Stimulated activated CD4-positive, alpha-beta T cell treated with anti-CD3 and anti-CD28 coated beads, Interleukin-2, amount 100 ng/mL, for 48 hours (primary cell): ENCODE results near the gene TTLL8.

Experiments used
- DNase-seq, 2 donors: peaks; one replicate each; pipeline ENCODE4 v3.0.0-alpha.2; 2020

Gene TTLL8

GRCh38 chr22:50040717-50041116 lies 17.4 kb downstream of the TTLL8 start:
- DNase-seq: no peak

- no peak for DNase-seq
These were observed 18.2 kb downstream of the TTLL8 start for GRCh38 chr22:50039669-50040443.

DNA sequence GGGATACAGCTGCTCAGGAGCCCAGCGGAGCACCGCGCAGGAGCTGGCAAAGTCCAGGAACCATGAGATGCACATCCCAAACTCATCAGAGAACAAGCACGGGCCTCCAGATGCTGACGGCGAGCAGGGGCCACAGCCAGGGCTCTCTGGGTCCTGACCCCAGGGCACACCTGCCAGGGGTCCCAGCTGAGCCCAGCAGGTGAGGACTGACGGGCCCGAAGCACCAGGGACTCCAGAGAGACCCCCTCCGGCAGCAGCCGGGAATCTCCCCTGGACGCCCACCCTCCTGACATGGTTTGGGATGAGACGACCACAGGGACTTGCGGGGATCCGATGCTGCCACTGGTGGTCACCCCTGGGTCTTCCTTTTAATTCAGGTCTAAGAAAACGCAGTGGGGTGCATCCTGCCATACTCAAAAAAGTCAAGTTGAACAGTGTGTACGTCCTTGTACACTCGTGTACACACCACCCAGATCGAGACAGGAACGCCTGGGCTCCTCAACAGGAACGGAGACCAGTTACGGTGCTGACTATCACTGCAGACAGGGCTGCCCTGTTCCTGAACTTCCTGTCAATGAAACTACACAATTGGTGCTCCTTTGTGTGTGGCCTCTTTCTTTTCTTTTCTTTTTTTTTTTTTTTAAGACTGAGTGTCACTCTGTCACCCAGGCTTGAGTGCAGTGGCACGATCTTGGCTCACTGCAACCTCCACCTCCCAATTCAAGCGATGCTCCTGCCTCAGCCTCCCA lies 21.9 kb downstream of the TTLL8 start:
- DNase-seq: no peak

DNA sequence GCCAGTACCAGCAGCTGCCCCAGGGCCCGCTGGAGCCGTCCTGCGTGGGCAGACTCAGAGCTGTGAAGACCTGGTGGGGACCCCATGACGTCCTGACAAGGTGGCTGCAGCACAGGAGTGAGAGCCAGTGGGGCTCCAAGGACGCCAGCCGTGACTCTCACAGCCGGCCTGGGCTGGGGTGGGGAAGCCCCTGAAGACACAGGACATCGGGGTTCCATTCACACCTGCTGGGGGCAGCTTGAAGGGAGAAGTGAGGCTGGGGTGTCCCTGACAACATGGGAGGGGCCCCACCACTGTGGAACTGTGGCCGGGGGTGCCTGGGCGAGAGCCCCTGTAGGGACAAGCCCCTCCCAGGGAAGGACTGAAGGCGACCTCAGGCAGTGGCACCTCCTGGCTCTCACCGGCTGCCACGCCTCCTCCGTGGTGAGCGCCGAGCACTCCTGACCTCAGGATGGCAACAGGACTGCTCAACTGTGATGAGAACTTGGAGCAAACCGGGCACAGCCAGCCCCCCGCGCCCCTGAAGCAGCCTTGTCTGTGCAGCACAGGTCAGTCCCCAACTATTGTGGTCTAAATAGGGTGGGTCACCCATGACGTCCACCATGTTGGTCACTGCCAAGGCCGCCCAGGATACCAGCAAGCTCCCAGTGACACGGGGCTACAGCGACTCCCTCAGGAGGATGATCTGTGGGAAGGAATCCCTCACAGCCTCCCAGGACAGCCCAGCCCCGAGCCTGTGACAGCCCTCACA lies 22.8 kb downstream of the TTLL8 start:
- DNase-seq: no peak

- no peak for DNase-seq
These were observed 23.7 kb downstream of the TTLL8 start for GRCh38 chr22:50034126-50035081.

DNA sequence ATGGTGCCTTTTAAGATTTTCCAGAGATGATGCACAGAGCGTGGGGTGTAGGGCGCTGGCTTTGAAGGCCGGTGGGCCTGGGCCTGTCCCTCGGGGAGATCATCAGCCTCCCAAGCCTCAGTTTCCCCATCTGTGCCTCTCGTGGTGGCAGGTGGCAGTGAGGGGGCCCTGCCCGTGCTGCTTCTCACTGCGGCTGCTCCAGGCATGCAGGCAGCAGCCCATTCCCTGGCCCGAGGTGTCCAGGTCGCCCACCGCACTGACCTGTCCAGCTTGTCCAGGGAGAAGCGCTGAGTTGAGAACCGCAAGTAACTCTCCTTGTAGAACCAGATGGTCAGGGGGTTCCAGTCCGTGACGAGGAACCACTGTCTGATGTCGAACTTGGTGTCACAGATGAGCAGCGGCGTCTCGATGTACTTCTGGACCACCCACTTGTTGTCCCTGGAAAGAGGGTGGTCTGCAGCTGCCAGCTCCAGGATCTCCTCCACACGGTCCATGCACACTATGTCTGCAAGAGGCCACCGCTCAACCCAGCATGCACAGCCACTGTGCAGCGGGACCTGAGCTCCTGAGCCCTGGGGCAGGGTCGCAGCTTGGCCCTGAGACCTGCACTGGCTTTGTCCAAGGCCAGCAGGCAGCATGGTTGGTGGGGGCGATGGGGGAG lies 25.0 kb downstream of the TTLL8 start:
- DNase-seq: no peak

DNA sequence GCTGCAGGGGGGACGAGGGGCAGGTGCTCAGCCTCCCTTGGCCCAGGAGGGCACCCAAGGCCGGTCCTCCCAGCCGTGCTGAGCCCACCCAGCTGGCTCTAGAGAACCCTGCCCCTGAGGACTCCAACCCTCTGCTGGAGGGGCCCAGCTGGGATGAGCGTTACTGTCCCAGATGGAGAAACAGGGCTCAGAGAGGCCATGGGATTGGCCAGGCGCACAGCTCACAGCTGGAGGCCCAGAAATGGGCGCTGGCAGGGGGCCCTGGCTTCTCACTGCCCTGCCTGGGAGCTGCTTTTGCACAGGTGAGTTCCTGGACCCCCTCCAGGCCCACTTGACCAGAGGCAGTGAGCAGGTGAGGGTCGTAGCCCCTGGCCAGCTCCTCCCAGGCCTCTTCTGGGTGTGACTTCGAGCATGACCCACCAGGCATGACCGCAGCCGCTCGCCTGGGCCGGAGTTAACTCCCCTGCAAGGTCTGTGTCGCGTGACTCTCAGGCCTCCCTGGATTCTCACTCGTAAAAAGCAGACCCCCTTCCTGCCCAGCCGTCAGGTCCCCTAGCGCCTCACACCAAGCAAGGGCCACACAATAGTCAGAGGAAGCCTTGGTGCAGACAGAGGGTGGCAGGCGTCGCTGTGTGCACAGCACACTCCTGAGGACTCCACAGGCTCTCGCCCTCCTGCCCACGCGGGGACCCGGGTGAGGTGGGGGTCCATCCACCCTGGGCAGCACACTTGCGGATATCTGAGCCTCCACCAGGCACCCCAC lies 25.8 kb downstream of the TTLL8 start:
- no peak for DNase-seq

- DNase-seq: no peak
These were observed 26.7 kb downstream of the TTLL8 start for GRCh38 chr22:50031189-50032091.

DNA sequence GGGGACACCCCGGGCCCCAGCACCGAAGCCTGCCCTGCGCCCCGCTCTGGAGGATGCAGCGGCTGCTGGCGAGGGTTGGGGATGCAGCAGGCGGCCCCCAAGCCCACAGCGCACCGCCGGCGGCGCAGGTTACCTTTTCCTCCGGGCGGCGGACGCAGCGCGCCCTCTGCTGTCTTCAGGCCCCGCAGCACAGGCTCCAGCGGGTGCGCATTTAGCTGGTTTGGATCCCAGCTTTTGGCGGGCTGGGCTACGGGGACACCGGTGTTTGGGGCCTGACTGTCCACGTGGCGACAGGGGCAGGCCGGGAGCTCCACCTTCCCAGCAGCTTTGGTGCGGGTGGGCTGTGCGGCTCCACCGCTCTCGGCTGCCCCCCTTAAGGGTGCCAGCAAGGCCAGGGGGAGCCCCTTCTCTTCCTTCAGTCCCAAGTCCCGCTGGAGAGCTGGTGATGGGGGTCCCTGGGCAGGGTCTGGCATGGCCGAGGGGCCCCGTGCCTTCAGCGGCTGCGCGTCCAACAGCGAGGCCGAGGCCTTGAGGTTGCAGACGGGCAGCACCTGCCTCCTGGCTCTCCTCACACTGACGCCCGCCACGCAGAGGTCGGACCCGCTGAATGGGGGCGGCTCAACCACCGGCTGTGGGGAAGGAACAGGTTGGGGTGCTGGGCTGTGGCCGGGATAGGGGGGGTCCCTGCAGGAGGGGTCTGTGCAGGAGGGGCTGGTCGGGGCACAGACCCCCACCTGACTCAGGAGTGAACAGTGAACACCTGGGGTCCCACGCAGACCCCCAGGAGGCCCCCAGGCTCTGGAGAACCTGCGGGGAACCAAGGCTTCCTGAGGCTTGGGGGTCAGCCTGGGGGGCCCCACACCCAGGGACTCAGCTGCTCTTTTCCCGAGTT lies 27.6 kb downstream of the TTLL8 start:
- peak; percentile 78 to 89 for DNase-seq

DNA sequence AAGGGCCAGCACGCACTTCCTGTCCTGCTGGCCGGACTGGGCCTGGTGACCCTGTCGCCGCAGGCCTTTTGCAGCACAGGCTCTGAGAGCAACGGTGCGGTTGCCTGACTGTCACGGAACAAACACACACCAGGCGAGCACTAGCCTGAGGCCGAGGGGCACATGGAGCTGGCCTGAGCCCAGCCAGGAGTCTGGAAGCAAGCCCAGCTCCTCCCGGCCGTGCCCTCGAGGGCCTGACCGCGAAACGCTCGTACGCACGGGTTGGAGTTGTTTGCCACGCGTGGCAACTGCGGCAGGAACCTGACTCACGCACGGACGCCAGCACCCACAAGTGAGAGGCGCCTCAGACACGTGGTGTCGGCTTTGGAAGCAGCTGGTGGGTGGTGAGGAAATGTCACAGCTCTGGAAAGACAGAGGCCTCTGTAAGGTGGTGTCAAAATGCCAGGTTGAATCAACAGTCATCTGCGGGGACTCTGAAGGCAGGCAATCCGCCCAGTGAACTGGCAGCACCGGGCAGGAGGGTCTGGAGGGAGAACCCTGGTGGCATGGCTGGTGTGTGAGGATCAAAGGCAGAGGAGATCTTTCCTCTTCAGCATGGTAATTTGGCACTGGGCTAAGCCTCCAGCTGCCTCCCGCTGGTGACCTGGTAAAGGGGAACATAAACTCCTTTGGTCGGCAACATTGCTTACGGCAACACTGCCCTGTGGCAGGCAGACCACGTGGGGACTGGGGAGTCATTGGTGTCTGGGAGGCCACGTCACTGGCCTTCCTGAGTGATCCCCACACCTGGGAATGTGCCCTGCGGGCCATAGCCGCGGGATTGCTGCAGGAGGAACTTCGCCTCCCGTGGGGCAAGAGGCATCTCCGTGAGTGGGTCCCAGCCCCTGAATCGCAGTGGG lies 30.2 kb downstream of the TTLL8 start:
- DNase-seq: peak; percentile 27 to 47

- no peak for DNase-seq
These were observed 32.1 kb downstream of the TTLL8 start for GRCh38 chr22:50025993-50026392.

- no peak for DNase-seq
These were observed 35.8 kb downstream of the TTLL8 start for GRCh38 chr22:50022171-50022819.

GRCh38 chr22:50020606-50021005 lies 37.5 kb downstream of the TTLL8 start:
- no peak for DNase-seq

GRCh38 chr22:50019316-50019715 lies 38.8 kb downstream of the TTLL8 start:
- DNase-seq: no peak

- no peak for DNase-seq
These were observed 39.4 kb downstream of the TTLL8 start for GRCh38 chr22:50018608-50019285.

DNA sequence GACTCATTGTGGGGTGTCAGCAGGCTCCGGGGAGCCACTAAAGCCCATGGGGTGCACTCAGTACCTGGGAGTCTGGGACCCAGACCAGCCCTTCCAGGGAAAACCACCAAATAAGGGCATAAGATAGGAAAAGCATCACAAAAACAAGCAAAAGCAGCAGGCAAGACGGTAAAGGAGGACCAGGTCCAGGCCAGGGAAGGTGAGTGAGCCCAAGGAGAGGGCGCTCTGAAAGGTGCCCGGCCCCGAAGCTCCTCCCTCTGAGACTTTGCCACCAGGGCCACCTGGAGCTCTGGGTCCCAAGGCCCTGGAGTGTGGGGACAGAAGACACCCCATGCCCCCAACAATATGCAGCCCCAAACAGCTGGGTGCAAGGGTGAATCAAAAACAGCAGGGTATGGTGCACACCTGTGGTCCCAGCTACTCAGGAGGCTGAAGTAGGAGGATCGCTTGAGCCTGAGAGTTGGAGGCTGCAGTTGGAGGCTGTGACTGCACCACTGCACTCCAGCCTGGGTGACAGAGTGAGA lies 40.3 kb downstream of the TTLL8 start:
- no peak for DNase-seq
